ENCODE data around the gene FBH1. TPM values are rescaled to one million over a fixed set of nuclear protein-coding genes. Genes with fewer than 3 reads are reported as not detected.

FBH1 gene
- polyA plus RNA-seq, 1 donor = 70.5 TPM

Other genes starting within 250 kb of the FBH1 start
- gene ASB13, start 223.6 kb upstream of the FBH1 start, polyA plus RNA-seq = 29.9 TPM
- 31.0 TPM for gene TASOR2, start 205.4 kb upstream of the FBH1 start, polyA plus RNA-seq
- 313 TPM for gene GDI2, start 76.8 kb upstream of the FBH1 start, polyA plus RNA-seq
- 7.9 TPM for gene ANKRD16, start 350 bp upstream of the FBH1 start, polyA plus RNA-seq
- gene IL15RA, start 87.3 kb downstream of the FBH1 start, polyA plus RNA-seq = 9.5 TPM
- 0.52 TPM for gene IL2RA, start 172.1 kb downstream of the FBH1 start, polyA plus RNA-seq
- 125 TPM for gene RBM17, start 198.8 kb downstream of the FBH1 start, polyA plus RNA-seq